ENCODE data around the gene FIZ1.

DNA sequence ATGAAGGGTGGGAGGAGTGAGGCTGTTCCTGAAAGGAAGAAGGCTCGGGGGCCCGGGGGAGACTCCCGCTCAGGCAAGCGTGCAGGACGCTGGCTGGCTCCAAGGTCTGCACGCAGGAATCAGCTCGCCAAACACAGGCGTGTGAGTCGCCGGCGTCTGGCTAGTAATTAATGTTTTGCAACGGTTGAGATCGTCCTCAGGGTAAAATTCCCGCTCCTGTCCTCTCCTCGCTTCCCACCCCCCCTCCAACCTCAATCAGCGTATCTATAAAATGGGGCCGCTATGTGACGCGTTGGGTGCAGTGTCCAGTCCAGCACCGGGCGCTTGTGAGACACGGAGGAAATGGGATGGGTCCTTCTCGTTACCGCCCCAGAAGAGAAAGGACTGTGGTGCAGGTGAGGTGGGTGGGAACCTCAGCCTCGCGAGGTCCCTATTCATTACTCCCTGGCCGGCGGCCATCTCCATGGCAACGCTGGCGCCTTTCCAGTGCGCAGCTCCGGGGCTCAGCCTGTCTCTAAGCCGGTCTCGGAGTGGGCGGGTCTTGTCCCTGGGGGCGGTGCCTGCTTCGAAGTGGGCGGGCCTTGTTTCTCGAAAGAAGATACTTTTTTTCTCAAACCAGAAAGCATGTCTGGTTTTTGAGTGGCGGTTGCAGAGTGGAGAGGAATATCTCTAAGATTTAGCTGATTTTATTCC lies 12.2 kb downstream of the FIZ1 start:
- TF ChIP-seq ZNF596 (tag by site-specific recombination; IDR thresholded peaks at IDR 0.05) (0 out of 2 replicates have a peak, but pooled peaks have one; percentile 5), SP2 (tag by site-specific recombination; IDR thresholded peaks at IDR 0.05) (peak; percentile 91), MZF1 (tag by site-specific recombination; IDR thresholded peaks at IDR 0.05; ENCODE audit: borderline replicate concordance) (no peak), ZNF626 (tag by site-specific recombination; IDR thresholded peaks at IDR 0.05) (no peak)
- TF ChIP-seq, protein P1, sequence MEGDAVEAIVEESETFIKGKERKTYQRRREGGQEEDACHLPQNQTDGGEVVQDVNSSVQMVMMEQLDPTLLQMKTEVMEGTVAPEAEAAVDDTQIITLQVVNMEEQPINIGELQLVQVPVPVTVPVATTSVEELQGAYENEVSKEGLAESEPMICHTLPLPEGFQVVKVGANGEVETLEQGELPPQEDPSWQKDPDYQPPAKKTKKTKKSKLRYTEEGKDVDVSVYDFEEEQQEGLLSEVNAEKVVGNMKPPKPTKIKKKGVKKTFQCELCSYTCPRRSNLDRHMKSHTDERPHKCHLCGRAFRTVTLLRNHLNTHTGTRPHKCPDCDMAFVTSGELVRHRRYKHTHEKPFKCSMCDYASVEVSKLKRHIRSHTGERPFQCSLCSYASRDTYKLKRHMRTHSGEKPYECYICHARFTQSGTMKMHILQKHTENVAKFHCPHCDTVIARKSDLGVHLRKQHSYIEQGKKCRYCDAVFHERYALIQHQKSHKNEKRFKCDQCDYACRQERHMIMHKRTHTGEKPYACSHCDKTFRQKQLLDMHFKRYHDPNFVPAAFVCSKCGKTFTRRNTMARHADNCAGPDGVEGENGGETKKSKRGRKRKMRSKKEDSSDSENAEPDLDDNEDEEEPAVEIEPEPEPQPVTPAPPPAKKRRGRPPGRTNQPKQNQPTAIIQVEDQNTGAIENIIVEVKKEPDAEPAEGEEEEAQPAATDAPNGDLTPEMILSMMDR (tag by site-specific recombination; IDR thresholded peaks at IDR 0.05) = no peak
- TF ChIP-seq, protein P2, sequence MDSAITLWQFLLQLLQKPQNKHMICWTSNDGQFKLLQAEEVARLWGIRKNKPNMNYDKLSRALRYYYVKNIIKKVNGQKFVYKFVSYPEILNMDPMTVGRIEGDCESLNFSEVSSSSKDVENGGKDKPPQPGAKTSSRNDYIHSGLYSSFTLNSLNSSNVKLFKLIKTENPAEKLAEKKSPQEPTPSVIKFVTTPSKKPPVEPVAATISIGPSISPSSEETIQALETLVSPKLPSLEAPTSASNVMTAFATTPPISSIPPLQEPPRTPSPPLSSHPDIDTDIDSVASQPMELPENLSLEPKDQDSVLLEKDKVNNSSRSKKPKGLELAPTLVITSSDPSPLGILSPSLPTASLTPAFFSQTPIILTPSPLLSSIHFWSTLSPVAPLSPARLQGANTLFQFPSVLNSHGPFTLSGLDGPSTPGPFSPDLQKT (IDR thresholded peaks at IDR 0.05; ENCODE audit: borderline replicate concordance, low read depth, low read length) = no peak

Measured in HEK293 (cell line).